Suppressor macrophage treated with lipopolysaccharide for 1 hour (primary cell): ENCODE measurements around the gene GPATCH2L.
A peak's percentile ranks its signal among the peaks of the same experiment; 100 is the strongest.

ENCODE experiments used
- DNase-seq, 3 donors: peaks; one replicate each; pipeline ENCODE4 v3.0.0-alpha.2; 2020 to 2022

Gene GPATCH2L

GRCh38 chr14:76201162-76201561 is 49.4 kb downstream of the GPATCH2L start:
- DNase-seq = peak; percentile 35 to 78 (median 76)

- peak; percentile 91 to 94 (median 92) for DNase-seq
Measured at GRCh38 chr14:76203086-76204001, 51.6 kb downstream of the GPATCH2L start.

- DNase-seq = no peak
Measured at GRCh38 chr14:76204461-76205230, 52.9 kb downstream of the GPATCH2L start.

- DNase-seq = no peak
Measured at GRCh38 chr14:76205708-76206107, 54.0 kb downstream of the GPATCH2L start.

- DNase-seq = no peak
Measured at GRCh38 chr14:76208340-76208739, 56.6 kb downstream of the GPATCH2L start.

DNA sequence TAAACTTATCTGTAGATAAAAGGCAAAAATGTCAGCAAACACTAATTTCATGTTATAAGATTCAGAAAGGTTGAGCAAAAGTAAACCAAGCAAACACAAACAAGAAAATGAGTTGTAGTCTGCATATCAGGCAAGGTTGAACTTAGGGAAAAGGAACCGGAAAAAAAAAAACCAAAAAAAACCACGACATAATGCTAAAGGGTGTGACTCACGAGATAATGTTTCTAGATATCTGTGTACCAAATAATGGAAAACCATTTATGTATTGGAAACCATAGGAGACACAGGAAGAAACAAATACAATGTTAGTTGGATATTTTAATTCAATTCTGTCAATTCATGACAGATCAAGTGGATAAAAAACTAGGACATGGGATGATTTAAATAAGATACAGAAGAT is 60.5 kb downstream of the GPATCH2L start:
- DNase-seq = no peak

DNA sequence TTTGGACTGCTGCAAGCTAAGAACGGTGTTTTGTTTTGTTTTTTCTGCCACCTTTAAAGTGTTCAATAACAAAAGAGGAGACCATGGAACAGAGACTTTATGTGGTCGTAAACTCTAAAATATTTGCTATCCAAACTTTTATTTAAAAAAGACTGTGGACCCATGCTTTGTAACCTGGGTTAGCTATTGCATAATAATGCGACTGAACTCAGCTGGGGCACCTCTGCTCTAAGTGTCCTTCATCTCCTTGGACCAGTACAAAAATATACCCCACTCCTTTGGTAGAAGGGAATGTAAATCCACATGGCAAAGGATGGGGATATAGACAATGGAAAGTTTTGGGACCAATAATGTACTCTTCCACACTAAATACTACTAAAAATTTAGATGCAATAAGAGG is 65.5 kb downstream of the GPATCH2L start:
- DNase-seq = no peak

GRCh38 chr14:76218662-76219061 is 66.9 kb downstream of the GPATCH2L start:
- DNase-seq = no peak

DNA sequence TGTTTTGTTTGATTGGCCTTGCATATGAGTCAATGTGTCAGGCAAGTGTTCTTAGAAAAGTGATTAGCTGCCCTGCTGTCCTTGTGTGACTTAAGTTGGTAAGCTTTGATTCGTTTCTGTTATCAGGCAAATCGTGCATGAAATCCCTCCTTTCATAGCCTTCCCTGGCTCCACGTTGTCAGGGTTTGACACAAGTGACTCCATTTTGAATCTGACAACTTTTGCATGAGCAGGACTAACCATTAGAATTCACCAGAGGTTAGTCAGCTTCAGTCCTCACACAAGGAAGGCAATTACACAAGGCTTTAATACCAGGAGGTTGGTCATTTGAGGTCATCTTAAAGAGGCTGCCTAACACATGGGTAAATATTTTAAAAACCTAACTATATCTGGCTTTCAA is 68.2 kb downstream of the GPATCH2L start:
- DNase-seq = no peak

GRCh38 chr14:76227450-76228050 is 75.8 kb downstream of the GPATCH2L start:
- DNase-seq = peak; percentile 57 to 70 (median 58)

DNA sequence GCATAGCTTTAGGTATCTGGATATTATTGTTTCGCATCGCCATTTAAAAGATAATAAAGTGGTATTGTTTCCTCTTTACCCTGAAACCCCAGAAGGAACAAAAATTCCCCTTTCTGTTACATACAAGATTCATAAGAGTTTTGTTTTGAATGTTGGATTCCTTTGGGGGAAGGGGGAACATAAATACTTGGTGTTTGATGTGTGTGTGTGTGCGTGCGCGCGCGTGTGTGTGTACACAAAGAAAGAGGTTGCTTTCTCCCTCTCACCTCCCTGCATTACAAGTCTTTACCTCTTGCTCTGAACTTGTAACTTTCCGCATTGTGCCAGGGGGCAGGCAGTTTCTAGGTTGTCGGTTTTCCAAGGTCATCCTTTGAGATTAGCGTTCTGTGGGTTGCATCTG is 76.4 kb downstream of the GPATCH2L start:
- no peak for DNase-seq

DNA sequence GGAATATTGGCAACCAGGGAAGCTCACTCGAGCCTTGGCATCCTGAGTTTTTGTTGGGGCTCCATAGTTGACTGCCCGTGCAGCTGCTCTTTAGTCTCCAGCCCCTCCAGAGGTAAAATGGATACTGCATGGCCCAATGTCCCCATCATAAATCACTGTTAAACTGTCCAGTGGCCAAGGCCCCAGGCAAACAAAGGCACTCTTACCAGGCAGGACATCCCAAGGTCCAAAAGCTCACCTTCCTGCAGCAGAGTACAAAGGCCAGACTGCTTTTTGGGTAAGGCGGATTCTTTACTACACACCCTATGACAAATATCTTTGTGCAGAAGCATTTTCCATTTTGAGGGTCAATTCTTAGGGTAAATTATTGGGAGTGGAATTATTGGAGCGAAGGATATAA is 81.1 kb downstream of the GPATCH2L start:
- DNase-seq = no peak

DNA sequence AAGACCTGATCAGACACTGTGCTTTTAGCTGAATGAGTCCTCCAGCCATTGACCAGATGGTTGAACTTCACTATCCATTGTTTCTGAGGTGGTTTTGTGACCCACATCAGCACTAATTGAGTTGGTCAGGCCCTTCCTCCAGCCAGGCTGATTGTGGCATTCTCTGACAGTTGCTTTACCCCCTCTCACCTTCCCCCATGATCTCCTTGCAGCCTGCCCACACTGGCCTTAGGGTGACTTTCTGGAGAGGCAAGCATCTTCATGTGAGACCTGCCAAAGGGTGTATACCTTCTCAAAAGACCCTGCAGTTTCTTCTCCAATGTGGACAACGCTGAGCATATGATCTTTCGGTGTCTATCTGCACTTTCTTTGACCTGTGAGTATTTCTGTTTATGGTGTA is 83.9 kb downstream of the GPATCH2L start:
- DNase-seq = no peak

DNA sequence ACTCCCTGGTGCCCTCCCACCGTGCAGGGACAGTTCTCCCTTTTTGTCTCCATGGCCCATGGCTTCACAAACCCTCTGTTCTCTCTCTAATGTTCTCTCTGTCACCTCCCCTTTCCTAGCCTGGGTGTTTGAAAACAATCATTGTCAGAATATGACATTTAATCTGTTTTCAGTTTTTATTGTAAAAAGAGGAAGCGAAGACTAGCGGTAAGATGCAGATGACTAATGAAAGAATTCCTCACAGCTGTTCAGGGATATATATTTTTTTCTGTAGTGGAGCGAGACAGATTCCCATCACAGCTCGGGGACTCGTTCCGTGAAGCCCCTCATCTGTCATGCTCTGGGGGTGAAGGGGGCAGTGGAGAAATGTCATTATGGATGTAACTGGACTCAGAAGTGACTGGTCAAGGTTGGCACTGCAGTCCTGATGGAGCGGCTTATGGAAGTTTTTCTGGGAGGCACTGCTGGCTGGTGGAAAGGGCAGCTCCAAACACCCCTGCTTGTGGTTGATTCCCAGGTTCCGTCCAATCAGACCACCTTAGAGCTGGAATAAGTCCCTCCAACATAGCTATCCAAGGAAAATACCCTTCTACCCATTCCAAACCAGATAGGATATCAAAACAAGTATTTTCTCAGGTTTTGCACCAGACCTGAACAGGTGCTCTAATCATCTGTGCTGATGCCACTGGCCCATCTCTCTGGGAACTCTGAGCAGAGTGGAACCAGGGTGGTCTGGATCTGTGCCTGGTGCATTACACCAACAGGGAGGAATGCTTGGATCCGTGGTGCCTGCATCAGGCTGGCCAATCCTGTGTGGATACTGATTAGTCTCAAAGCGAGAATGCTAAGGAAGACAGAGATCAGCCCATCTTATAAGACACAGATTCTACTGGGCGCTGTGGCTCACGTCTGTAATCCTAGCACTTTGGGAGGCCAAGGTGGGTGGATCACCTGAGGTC is 84.7 kb downstream of the GPATCH2L start:
- peak; percentile 28 to 67 (median 61) for DNase-seq

DNA sequence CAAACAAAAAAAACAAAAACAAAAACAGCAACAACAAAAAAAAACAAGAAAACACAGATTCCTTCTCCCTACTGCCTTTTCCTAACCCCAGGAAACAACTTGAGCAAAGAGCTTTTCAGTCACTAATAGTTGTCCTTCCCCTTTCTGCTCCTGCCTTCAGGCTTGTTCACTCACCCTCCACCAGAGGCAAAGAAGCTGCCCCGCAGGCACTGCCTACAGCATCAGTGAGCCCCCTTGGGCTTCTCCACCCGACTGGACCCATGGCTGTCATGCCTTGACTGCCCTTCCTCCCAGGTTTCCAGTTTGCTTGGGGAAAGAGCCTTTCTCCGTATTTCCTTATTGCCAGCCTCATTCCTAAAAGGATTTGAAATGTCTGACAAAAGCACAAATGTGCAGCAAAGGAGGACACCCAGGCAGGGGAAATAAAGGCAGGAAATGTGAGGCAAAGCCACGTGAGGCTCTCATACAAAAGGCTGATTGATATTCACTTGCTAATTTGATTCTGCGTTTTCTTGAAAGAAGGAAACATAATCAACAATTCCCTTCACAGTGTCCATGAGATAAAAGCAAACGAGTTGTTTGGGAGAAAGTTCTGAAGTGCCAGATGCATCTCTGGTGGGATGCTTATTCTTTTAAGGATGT is 85.7 kb downstream of the GPATCH2L start:
- no peak for DNase-seq

DNA sequence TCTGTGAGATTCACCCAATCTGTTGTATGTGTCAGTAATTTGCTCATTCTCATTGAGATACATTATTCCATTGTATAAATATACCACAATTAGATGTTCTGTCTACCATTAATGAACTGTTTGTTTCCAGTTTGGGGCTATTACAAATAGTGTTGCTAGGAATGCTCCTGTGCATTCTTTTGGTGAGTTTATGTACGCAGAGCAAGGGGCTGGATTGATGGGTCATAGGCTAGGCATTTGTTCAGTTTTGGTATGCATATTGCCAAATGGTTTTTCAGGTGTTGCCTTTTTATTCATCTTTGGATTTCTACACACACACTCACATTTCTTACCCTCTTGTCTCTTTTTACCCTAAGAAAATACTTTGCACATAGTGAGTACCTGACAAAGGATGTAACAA is 93.4 kb downstream of the GPATCH2L start:
- DNase-seq = no peak

- DNase-seq = no peak
Measured at GRCh38 chr14:76250302-76250701, 98.6 kb downstream of the GPATCH2L start.

DNA sequence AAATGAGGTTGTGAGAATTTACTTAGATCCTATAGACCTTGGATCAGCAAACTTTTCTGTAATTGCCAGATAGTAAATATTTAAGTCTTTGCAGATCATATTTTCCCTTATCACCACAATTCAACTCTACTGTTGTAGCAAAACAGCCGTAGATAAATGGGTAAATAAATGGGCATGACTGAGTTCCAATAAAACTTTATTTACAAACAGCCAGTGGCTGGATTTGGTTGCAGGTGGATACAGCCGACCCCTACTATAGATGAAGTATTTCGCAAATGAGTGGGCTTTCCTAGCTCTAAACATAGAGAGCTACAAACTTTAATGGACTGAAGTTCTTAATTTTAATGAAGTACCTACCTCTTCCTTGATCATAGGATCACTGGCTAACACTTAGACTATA is 100.7 kb downstream of the GPATCH2L start:
- no peak for DNase-seq

GRCh38 chr14:76253111-76253510 is 101.4 kb downstream of the GPATCH2L start:
- no peak for DNase-seq

DNA sequence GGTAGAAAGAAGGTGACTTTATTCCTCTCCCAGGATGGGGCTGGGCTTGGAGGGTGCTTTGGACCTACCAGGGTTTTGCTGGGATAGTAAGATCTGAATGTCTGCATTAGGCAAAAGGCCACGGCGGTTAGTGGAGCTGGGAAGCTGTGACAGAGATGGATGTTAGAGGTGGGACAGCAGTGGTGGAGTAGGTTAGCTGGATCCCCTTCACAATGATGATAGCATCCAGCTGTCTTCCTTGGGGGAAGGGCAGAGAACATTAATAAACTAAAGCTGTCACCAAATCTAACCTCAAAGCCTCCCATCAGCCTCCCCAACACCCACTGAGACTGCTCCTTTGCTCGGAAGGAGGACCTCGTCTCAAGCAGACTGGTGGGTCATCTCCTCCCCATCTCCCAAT is 104.8 kb downstream of the GPATCH2L start:
- no peak for DNase-seq

DNA sequence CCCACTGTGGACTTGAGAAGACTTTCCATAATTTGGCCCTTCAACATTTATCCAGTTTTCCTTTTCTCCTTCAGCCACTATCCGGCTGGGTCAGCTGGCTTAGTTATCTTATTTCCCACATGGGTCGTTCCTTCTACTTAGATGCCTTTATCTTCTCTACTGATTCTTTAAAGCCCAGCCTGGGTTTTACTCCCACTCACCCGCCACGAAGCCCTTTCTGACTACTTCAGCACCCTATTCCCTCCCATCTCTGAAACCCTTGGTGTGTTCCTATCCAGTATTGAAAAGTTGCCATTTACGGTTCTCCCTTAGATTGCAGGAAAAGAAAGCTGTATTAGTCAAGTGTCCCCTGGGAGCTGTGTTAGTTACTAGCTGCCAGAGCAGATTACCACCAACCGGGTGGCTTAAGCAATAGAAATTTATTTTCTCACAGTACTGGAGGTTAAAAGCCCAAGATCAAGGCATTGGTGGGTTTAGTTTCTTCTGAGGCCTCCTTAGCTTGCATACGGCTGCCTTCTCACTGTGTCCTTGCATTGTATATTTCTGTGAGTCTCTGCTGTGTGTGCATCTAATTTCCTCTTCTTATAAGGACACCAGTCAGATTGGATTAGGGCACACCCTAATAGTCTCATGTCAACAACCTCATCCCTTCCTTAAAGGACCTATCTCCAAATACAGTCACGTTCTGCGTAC is 105.5 kb downstream of the GPATCH2L start:
- DNase-seq = no peak
